ENCODE data around the gene OR4X1. TPM values are rescaled to one million over a fixed set of nuclear protein-coding genes. Genes with fewer than 3 reads are reported as not detected.
A peak's percentile ranks its signal among the peaks of the same experiment; 100 is the strongest.
"Not testable (repeated sequence)": the region's sequence is repeated elsewhere in the genome, so short reads cannot be mapped to it uniquely, and the experiment has no call there.

Gene OR4X1
- polyA plus RNA-seq, 1 donor = not detected

GRCh38 chr11:48272606-48273005, 8.9 kb downstream of the OR4X1 start:
- DNase-seq = no peak
- WGBS (ENCODE audit: insufficient coverage, low lambda C conversion rate) = no CpG with 5 or more reads among the region's 1 CpG
- H3K27ac ChIP-seq (ENCODE audit: low read length) = no peak overlapping the region

GRCh38 chr11:48305923-48306322, 42.3 kb downstream of the OR4X1 start, which contains the start of gene OR4S1:
Gene OR4S1, plus strand, starts transcription at chr11:48306223. Its CDS starts 0 bp downstream, at chr11:48306223.
- no peaks in the 10 kb centered on the region for H3K36me3 ChIP-seq (ENCODE audit: control insufficient read depth, insufficient read depth, low read length)
- no peaks in the 10 kb centered on the region for H3K27me3 ChIP-seq (ENCODE audit: control insufficient read depth, insufficient read depth, low read length)
- no peaks in the 10 kb centered on the region for H3K4me1 ChIP-seq (ENCODE audit: control insufficient read depth, insufficient read depth, low read length)
- no peak within 1 kb of the TSS for H3K27ac ChIP-seq (ENCODE audit: low read length)
- no peaks in the 10 kb centered on the region for H3K9me3 ChIP-seq (ENCODE audit: control insufficient read depth, low read depth, low read length)
- no peak within 1 kb of the TSS for H3K4me3 ChIP-seq (ENCODE audit: low read length)
- no peak for DNase-seq
- no CpG with 5 or more reads among the region's 1 CpG for WGBS (ENCODE audit: insufficient coverage, low lambda C conversion rate)

More at GRCh38 chr11:48272606-48273005, 8.9 kb downstream of the OR4X1 start:
- Histone ChIP-seq H3K4me3 (ENCODE audit: low read length) (no peak overlapping the region), H3K4me1 (ENCODE audit: control insufficient read depth, insufficient read depth, low read length) (no peaks in the 10 kb centered on the region), H3K9me3 (ENCODE audit: control insufficient read depth, low read depth, low read length) (no peaks in the 10 kb centered on the region), H3K36me3 (ENCODE audit: control insufficient read depth, insufficient read depth, low read length) (no peaks in the 10 kb centered on the region), H3K27me3 (ENCODE audit: control insufficient read depth, insufficient read depth, low read length) (no peaks in the 10 kb centered on the region)

GRCh38 chr11:48307760-48308386, 44.2 kb downstream of the OR4X1 start:
- no peak overlapping the region for H3K4me3 ChIP-seq (ENCODE audit: low read length)
- WGBS (ENCODE audit: insufficient coverage, low lambda C conversion rate) = 33% methylated on average over 3 of the region's 5 CpGs
- DNase-seq = peak in 1 of 2 donors; percentile 7

GRCh38 chr11:48313590-48313989, 49.9 kb downstream of the OR4X1 start:
- H3K4me3 ChIP-seq (ENCODE audit: low read length); H3K36me3 ChIP-seq (ENCODE audit: control insufficient read depth, insufficient read depth, low read length); H3K27me3 ChIP-seq (ENCODE audit: control insufficient read depth, insufficient read depth, low read length); H3K4me1 ChIP-seq (ENCODE audit: control insufficient read depth, insufficient read depth, low read length); H3K27ac ChIP-seq (ENCODE audit: low read length); DNase-seq; H3K9me3 ChIP-seq (ENCODE audit: control insufficient read depth, low read depth, low read length): not testable (repeated sequence)
- WGBS (ENCODE audit: insufficient coverage, low lambda C conversion rate) = 60% methylated on average over 1 of the region's 2 CpGs

More at GRCh38 chr11:48307760-48308386, 44.2 kb downstream of the OR4X1 start:
- Histone ChIP-seq H3K4me1 (ENCODE audit: control insufficient read depth, insufficient read depth, low read length) (no peaks in the 10 kb centered on the region), H3K27me3 (ENCODE audit: control insufficient read depth, insufficient read depth, low read length) (no peaks in the 10 kb centered on the region), H3K9me3 (ENCODE audit: control insufficient read depth, low read depth, low read length) (no peaks in the 10 kb centered on the region), H3K36me3 (ENCODE audit: control insufficient read depth, insufficient read depth, low read length) (no peaks in the 10 kb centered on the region), H3K27ac (ENCODE audit: low read length) (no peak overlapping the region)

Other genes starting within 250 kb of the OR4X1 start
- not detected for gene OR4B1, start 47.1 kb upstream of the OR4X1 start, polyA plus RNA-seq
- not detected for gene OR4X2, start 18.8 kb upstream of the OR4X1 start, polyA plus RNA-seq
- not detected for gene OR4S1, start 42.4 kb downstream of the OR4X1 start, polyA plus RNA-seq
- gene OR4C3, start 61.1 kb downstream of the OR4X1 start, polyA plus RNA-seq = not detected
- not detected for gene OR4C5, start 102.6 kb downstream of the OR4X1 start, polyA plus RNA-seq
- not detected for gene OR4A47, start 224.9 kb downstream of the OR4X1 start, polyA plus RNA-seq

Data from large intestine (tissue), 3 donors.